NCI-H524 (cell line): ENCODE measurements around the gene AP3D1.

Source experiments
- DNase-seq, 2 experiments: peaks; one replicate each; lab custom pipeline; 2025; lab: John Stamatoyannopoulos, UW

The AP3D1 gene

GRCh38 chr19:2126879-2127518, 24.4 kb downstream of the AP3D1 start:
- DNase-seq, result no peak

GRCh38 chr19:2123682-2124387, 27.5 kb downstream of the AP3D1 start:
- DNase-seq, result no peak

- no peak for DNase-seq
These were observed 28.4 kb downstream of the AP3D1 start for GRCh38 chr19:2122982-2123381.

- DNase-seq, result no peak
These were observed 29.1 kb downstream of the AP3D1 start for GRCh38 chr19:2122251-2122650.

GRCh38 chr19:2121416-2122051, 29.8 kb downstream of the AP3D1 start:
- no peak for DNase-seq

- DNase-seq, result no peak
These were observed 30.5 kb downstream of the AP3D1 start for GRCh38 chr19:2120821-2121220.

GRCh38 chr19:2119921-2120785, 31.2 kb downstream of the AP3D1 start:
- DNase-seq, result no peak

- no peak for DNase-seq
These were observed 32.9 kb downstream of the AP3D1 start for GRCh38 chr19:2118438-2118837.

- no peak for DNase-seq
These were observed 34.0 kb downstream of the AP3D1 start for GRCh38 chr19:2117215-2117960.

GRCh38 chr19:2116507-2116906, 34.9 kb downstream of the AP3D1 start:
- no peak for DNase-seq

GRCh38 chr19:2115911-2116426, 35.4 kb downstream of the AP3D1 start:
- DNase-seq, result no peak

- no peak for DNase-seq
These were observed 36.0 kb downstream of the AP3D1 start for GRCh38 chr19:2115324-2115723.

- no peak for DNase-seq
These were observed 36.5 kb downstream of the AP3D1 start for GRCh38 chr19:2114821-2115220.

GRCh38 chr19:2114218-2114617, 37.1 kb downstream of the AP3D1 start:
- DNase-seq, result no peak

GRCh38 chr19:2113439-2114211, 37.7 kb downstream of the AP3D1 start:
- DNase-seq, result no peak

- no peak for DNase-seq
These were observed 38.6 kb downstream of the AP3D1 start for GRCh38 chr19:2112516-2113320.

- DNase-seq, result no peak
These were observed 39.5 kb downstream of the AP3D1 start for GRCh38 chr19:2111886-2112285.

GRCh38 chr19:2111425-2111824, 39.9 kb downstream of the AP3D1 start:
- no peak for DNase-seq

GRCh38 chr19:2110822-2111221, 40.5 kb downstream of the AP3D1 start:
- no peak for DNase-seq
